Stimulated activated CD8-positive, alpha-beta memory T cell treated with anti-CD3 and anti-CD28 coated beads, Interleukin-4, amount 100 ng/mL, for 24 hours (primary cell): Measurements from ENCODE around the gene ANKDD1B.

Experiments used
- DNase-seq: peaks from one replicate; pipeline ENCODE4 v3.0.0-alpha.2; 2020; ENCODE audit warnings: low read depth

Gene ANKDD1B

DNA sequence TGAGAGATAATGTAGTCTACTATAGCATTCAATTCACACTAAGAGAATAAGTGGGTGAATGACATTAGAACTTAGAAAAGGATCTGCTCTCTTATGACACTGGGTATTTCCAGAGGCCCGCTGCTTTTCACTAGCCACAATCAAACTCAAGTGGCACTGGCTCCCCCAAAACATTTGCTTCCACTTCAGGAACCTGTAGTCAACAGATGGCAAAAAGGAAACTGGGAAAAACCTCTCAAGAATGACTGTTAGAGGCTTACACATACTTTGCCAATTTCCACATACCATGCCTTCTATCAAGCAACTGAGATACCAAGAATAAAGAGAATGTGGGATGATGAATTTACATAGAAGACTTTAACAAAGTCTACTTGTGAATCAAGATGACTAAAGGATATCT is 94.8 kb downstream of the ANKDD1B start:
- DNase-seq = no peak

DNA sequence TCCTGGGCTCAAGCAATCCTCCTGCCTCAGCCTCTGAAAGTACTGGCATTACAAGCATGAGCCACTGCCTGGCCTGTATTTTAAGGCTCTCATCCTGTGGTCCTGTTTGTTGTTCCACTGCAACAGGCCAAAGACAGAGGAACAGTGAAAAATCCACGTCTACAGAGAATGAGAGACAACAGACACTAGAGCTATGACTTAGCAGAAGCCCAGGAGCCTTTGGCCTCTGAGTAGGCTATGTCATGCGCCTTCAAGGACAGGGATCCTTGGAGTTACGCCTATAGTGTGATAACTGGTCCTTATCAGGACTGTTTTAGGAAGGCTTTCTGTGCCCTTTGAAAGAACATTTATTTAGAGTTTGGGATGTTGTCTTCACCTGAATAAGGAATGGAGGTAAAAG is 95.5 kb downstream of the ANKDD1B start:
- no peak for DNase-seq

DNA sequence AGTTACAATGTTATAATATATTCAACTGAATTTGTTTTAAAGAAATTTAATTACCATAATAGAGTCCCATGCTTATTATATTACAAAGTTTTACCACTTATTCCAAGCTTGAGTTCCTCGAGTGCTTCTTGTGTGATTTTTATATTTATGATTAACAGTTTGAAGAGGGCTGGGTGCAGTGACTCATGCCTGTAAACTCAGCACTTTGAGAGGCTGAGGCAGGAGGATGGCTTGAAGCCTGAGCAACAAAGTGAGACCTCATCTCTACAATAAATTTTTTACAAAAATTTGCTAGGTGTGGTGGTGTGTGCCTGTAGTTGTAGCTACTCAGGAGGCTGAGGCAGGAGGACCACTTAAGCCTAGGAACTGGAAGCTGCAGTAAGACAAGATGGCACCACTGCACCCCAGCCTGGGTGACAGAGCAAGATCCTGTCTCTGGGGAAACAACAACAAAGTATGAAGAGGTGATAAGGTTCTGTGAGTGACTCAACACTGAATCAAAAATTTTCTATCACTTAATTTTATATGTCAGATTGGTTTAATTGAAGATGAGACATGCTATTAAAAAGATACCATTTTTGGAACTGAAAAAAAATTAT is 96.8 kb downstream of the ANKDD1B start:
- DNase-seq = no peak

DNA sequence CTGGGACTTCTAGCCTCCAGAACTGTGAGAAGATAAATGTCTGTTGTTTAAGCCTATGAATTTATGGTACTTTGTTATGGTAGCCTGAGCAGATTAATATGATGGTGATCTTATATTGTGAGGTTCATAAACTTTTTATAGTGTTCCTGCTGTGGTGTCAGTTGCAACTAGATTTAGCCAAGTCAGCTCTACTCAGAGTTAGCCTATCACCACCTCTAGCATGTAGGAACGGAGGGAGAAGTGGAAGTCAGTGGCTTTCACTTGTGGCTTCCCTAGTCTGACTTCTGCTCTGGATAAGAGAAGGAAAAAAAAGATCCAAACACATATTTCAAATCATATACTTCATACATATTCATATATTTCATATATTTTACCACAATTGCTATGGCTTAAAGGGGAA is 99.4 kb downstream of the ANKDD1B start:
- DNase-seq = no peak

DNA sequence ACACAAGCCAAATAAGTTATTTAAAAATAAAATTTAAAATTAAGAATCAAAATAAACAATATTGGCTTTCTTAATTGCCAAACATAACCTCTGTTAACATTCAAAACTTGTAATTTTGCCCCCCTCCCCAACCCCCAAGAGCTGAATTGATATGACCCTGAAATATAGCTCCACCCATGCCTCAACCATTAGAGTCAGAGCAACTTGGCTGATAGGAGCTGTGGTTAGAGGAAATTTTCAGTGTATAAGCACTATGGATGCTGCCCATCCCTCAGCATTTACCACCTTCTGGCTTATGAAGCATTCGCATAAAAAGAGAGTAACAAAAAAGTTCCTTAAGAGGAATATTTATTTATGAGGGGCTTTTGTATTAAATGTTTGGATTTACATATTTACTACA is 99.9 kb downstream of the ANKDD1B start:
- no peak for DNase-seq

DNA sequence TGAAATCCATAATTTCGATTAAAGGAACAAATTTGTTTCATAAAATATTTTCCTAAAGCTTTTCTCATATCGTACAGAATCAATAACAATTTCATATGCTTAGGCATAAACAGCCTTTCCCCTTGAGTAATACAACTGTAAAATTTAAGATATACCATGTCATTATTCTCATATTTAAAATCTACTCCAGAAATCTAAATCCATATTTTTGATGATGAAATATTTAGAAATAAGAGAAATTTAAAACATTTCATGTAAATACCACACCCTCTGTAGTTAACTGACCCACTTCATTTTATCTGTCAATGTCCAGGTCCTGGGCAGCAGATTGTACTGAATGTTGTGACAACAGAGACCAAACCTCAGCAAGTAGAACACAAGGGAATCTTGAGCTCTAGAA is 100.8 kb downstream of the ANKDD1B start:
- DNase-seq = no peak

DNA sequence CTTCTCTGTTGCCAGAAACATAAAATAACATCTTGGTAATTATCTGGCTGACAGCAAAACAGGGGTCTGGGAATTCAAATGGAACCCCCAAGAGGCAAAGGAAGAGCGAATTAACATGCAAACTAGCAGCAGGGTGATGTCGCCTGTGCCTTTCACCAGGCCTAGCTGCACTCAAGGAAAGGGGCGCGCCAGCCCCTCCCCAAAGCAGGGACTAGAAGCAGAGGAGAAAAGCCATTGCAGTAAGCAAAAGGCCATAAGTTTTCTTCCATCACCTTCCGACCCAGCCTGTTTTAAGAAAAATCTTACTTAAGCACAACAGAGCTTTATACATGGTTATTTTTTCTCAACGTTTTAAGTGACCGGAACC is 105.4 kb downstream of the ANKDD1B start:
- no peak for DNase-seq

DNA sequence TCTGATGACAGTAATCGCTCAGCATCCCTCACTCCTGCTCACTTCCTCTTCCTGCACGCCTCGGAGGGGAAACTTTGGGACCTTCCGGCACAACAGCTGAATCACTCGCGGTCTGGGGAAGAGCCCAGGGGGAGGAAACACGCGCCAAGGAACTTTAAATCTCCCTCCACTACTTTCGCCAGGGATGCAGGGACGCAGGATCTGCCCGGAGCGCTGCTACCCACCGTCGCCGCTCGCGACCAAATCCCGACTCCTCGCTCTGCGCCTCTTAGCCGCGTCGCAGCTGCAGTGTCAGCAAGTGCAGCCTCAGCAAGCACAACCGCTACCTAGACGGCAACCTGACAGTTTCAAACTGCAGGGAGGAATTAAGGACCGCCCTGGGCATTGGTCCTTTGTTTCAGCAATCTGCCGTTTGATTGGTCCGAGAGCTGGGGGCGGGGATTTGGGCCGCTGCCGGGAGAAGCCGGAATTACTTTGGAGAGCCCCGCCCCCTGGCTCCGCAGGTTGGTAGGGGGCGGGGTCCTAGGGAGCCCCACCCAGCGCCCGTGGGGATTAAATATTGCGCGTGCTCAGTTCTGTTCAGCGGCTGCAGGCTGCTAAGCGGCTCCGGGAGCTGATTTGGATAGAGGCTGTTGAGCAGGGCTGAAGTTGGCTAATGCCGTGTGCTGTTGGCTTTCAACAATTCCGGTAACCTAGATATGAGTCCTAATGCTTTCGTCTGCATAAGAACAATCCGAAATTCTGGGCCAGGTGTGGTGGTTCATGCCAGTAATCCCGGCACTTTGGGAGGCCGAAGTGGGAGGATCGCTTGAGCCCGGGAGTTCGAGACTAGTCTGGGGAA is 106.0 kb downstream of the ANKDD1B start, which contains the start of gene POC5:
POC5 (minus strand) TSS at position 356 of the 841 bp plus-strand sequence. CDS start 4,500 bp downstream, outside the sequence.
- peak; percentile 96 for DNase-seq

DNA sequence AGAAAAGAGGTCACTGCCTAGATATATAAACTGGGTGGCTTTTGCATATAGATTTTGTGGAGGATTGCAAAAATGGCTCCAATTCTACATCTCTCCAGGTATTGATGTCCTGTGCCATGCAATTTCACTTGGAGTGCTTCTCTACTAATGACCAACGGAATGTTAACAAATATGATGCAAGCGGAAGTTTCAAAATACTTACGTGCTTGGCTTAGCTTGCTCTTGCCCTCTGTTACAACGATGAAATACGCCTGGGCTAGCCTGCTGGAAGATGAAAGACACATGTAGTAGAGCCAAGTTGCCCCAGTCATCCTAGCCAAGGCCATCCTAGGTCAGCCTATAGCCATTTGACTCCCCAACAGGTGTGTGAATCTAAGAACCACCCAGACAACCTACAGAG is 109.6 kb downstream of the ANKDD1B start:
- DNase-seq = no peak
